Left kidney (tissue), 2 donors: ENCODE measurements around the gene GNG7. TPM values are rescaled to one million over a fixed set of nuclear protein-coding genes. Genes with fewer than 3 reads are reported as not detected.
A peak's percentile ranks its signal among the peaks of the same experiment; 100 is the strongest.
"Not testable (repeated sequence)": the region's sequence is repeated elsewhere in the genome, so short reads cannot be mapped to it uniquely, and the experiment has no call there.

Source experiments
- DNase-seq: peaks from one replicate; pipeline ENCODE4 v3.0.0-alpha.2; 2013
- polyA plus RNA-seq: library from polyadenylated mRNA; unstranded; fragments of 120-200 nt; gene quantifications from one replicate; pipeline ENCODE4 v1.2.1, GENCODE V29; 2013; ENCODE audit not compliant: insufficient read length

Gene GNG7
- polyA plus RNA-seq, 1 donor, result 5.4 TPM

- DNase-seq, result no peak
These were observed 78.7 kb downstream of the GNG7 start for GRCh38 chr19:2623798-2624197.

- not testable (repeated sequence) for DNase-seq
These were observed 80.0 kb downstream of the GNG7 start for GRCh38 chr19:2622371-2622961.

GRCh38 chr19:2619076-2619475 is 83.4 kb downstream of the GNG7 start:
- no peak for DNase-seq

- DNase-seq, result no peak
These were observed 83.9 kb downstream of the GNG7 start for GRCh38 chr19:2618611-2619010.

- no peak for DNase-seq
These were observed 84.9 kb downstream of the GNG7 start for GRCh38 chr19:2617393-2618165.

- DNase-seq, result no peak
These were observed 85.6 kb downstream of the GNG7 start for GRCh38 chr19:2616741-2617392.

- no peak for DNase-seq
These were observed 86.7 kb downstream of the GNG7 start for GRCh38 chr19:2615782-2616181.

- DNase-seq, result no peak
These were observed 88.8 kb downstream of the GNG7 start for GRCh38 chr19:2613507-2614295.

- no peak for DNase-seq
These were observed 89.8 kb downstream of the GNG7 start for GRCh38 chr19:2612619-2613249.

GRCh38 chr19:2611483-2612464 is 90.7 kb downstream of the GNG7 start:
- no peak for DNase-seq

- DNase-seq, result peak; percentile 85
These were observed 91.6 kb downstream of the GNG7 start for GRCh38 chr19:2610637-2611482.

GRCh38 chr19:2609389-2610116 is 92.9 kb downstream of the GNG7 start:
- DNase-seq, result no peak

- not testable (repeated sequence) for DNase-seq
These were observed 93.5 kb downstream of the GNG7 start for GRCh38 chr19:2609034-2609388.

- DNase-seq, result no peak
These were observed 93.9 kb downstream of the GNG7 start for GRCh38 chr19:2608602-2608922.

GRCh38 chr19:2607712-2608601 is 94.5 kb downstream of the GNG7 start:
- no peak for DNase-seq

GRCh38 chr19:2606774-2607173 is 95.7 kb downstream of the GNG7 start:
- DNase-seq, result not testable (repeated sequence)

GRCh38 chr19:2605889-2606288 is 96.6 kb downstream of the GNG7 start:
- DNase-seq, result not testable (repeated sequence)

- DNase-seq, result no peak
These were observed 97.7 kb downstream of the GNG7 start for GRCh38 chr19:2604747-2605329.
